GM23338 (cell line): ENCODE results near the gene FAM171A1. TPM values are rescaled to one million over a fixed set of nuclear protein-coding genes. Genes with fewer than 3 reads are reported as not detected.

Source experiments
- ATAC-seq: fragments of 200-7000 bp; cut with Tn5 transposase; 3 replicates; pipeline ENCODE4 v1.9.1; 2020
- DNase-seq: peaks from one replicate; pipeline ENCODE4 v3.0.0-alpha.2; 2015; ENCODE audit warnings: low spot score
- H2AFZ ChIP-seq: fragments of 200-600 bp; sonication (generic); 2 replicates; pipeline ENCODE4 v1.8.0; 2016; ENCODE audit warnings: antibody characterized with exemption, mild to moderate bottlenecking, moderate library complexity
- H3F3A ChIP-seq: fragments of 200-600 bp; sonication (generic); replicated peaks from 2 replicates; pipeline ENCODE4 v1.8.0; 2017; ENCODE audit warnings: antibody characterized with exemption, mixed run types, low read depth
- H3K27ac ChIP-seq: fragments of 200-600 bp; sonication (generic); 2 replicates; pipeline ENCODE4 v1.6.1; 2016; ENCODE audit warnings: low read depth
- H3K27me3 ChIP-seq: fragments of 200-600 bp; sonication (generic); 2 replicates; pipeline ENCODE4 v1.8.0; 2016; ENCODE audit warnings: mild to moderate bottlenecking, mixed run types, moderate library complexity; ENCODE audit not compliant: insufficient read depth
- H3K36me3 ChIP-seq: fragments of 200-600 bp; sonication (generic); 2 replicates; pipeline ENCODE4 v1.8.0; 2016; ENCODE audit warnings: mild to moderate bottlenecking; ENCODE audit not compliant: insufficient read depth
- H3K4me1 ChIP-seq: fragments of 200-600 bp; sonication (generic); 2 replicates; pipeline ENCODE4 v1.8.0; 2016; ENCODE audit warnings: mild to moderate bottlenecking, moderate library complexity; ENCODE audit not compliant: insufficient read depth
- H3K4me2 ChIP-seq: fragments of 200-600 bp; sonication (generic); 2 replicates; pipeline ENCODE4 v1.7.1; 2017; ENCODE audit warnings: mixed run types
- H3K4me3 ChIP-seq: fragments of 200-600 bp; sonication (generic); 2 replicates; pipeline ENCODE4 v1.6.1; 2016; ENCODE audit warnings: mixed run types
- H3K79me2 ChIP-seq: fragments of 200-600 bp; sonication (generic); replicated peaks from 2 replicates; pipeline ENCODE4 v1.8.0; 2017; ENCODE audit warnings: mild to moderate bottlenecking; ENCODE audit not compliant: insufficient read depth
- H3K9me2 ChIP-seq: fragments of 200-600 bp; sonication (generic); 2 replicates; pipeline ENCODE4 v1.8.0; 2017; ENCODE audit not compliant: insufficient read depth
- H4K20me1 ChIP-seq: fragments of 200-600 bp; sonication (generic); replicated peaks from 2 replicates; pipeline ENCODE4 v1.8.0; 2017; ENCODE audit warnings: mild to moderate bottlenecking; ENCODE audit not compliant: insufficient read depth
- H3K27ac Mint-ChIP-seq: 2 replicates; pipeline ENCODE4 v1.8.0; 2020; ENCODE audit warnings: inconsistent platforms, mild to moderate bottlenecking, moderate library complexity, mixed read lengths
- H3K27me3 Mint-ChIP-seq: 3 replicates; pipeline ENCODE4 v1.8.0; 2022; ENCODE audit warnings: low read depth, mild to moderate bottlenecking, moderate library complexity, mixed read lengths, inconsistent platforms; ENCODE audit not compliant: insufficient read depth, poor library complexity
- H3K36me3 Mint-ChIP-seq: 3 replicates; pipeline ENCODE4 v1.8.0; 2021; ENCODE audit warnings: low read depth, mild to moderate bottlenecking, inconsistent platforms, moderate library complexity, mixed read lengths
- H3K4me1 Mint-ChIP-seq: 3 replicates; pipeline ENCODE4 v1.8.0; 2020; ENCODE audit warnings: mild to moderate bottlenecking, inconsistent platforms, mixed read lengths
- H3K4me3 Mint-ChIP-seq: 3 replicates; pipeline ENCODE4 v1.8.0; 2021; ENCODE audit warnings: moderate library complexity, mild to moderate bottlenecking, inconsistent platforms, mixed read lengths
- H3K9me3 Mint-ChIP-seq: 3 replicates; pipeline ENCODE4 v1.8.0; 2020; ENCODE audit warnings: moderate library complexity, mild to moderate bottlenecking, inconsistent platforms, mixed read lengths
- CREB1 ChIP-seq: fragments of 250-450 bp; sonication (Bioruptor Pico); IDR thresholded peaks from 2 replicates; pipeline ENCODE4 v1.5.0; 2020; ENCODE audit warnings: low read depth, mild to moderate bottlenecking, moderate library complexity
- CTCF ChIP-seq, 2 experiments: fragments of 200-600 bp in 1 of 2; sonication (generic) in 1 of 2; conservative IDR thresholded peaks; 2 replicates each; pipeline versions ENCODE4 v1.5.1 to v1.6.1; 2016 to 2017; ENCODE audit warnings: antibody characterized with exemption in 2 of 2, low read depth in 2 of 2, mild to moderate bottlenecking in 2 of 2, moderate library complexity in 1 of 2
- ETS1 ChIP-seq: IDR thresholded peaks from 2 replicates; pipeline ENCODE4 v1.6.1; 2016; ENCODE audit warnings: antibody characterized with exemption
- EZH2phosphoT487 ChIP-seq: fragments of 200-600 bp; sonication (generic); IDR thresholded peaks from one replicate; pipeline ENCODE4 v1.8.1; 2018; ENCODE audit warnings: antibody characterized with exemption; ENCODE audit not compliant: unreplicated experiment
- JUNB ChIP-seq: IDR thresholded peaks from one replicate; pipeline ENCODE4 v1.6.1; 2016; ENCODE audit warnings: antibody characterized with exemption; ENCODE audit not compliant: unreplicated experiment
- NANOG ChIP-seq: IDR thresholded peaks from 2 replicates; pipeline ENCODE4 v1.6.1; 2016; ENCODE audit warnings: antibody characterized with exemption, borderline replicate concordance
- POLR2AphosphoS5 ChIP-seq: IDR thresholded peaks from 2 replicates; pipeline ENCODE4 v1.6.1; 2016; ENCODE audit warnings: antibody characterized with exemption, low read depth
- REST ChIP-seq: IDR thresholded peaks from one replicate; pipeline ENCODE4 v1.6.1; 2018; ENCODE audit warnings: antibody characterized with exemption; ENCODE audit not compliant: unreplicated experiment
- ZNF114 ChIP-seq: fragments of 250-450 bp; sonication (Bioruptor Pico); IDR thresholded peaks from 2 replicates; pipeline ENCODE4 v1.5.0; 2020; ENCODE audit warnings: mild to moderate bottlenecking, moderate library complexity
- ZNF331 ChIP-seq: fragments of 250-450 bp; sonication (Bioruptor Pico); IDR thresholded peaks from 2 replicates; pipeline ENCODE4 v1.5.0; 2020; ENCODE audit warnings: low read depth, mild to moderate bottlenecking, moderate library complexity
- polyA plus RNA-seq: library from polyadenylated mRNA; unstranded; fragments of >200 nt; fragmentation: Nextera tagmentation; extraction: Ambion mirVana; gene quantifications from 2 replicates; pipeline ENCODE4 v1.2.1, GENCODE V29; 2016
- total RNA-seq: library from RNA; depleted of rRNA; stranded (reverse); fragments of >200 nt; shearing (Covaris generic); gene quantifications from 2 replicates; pipeline ENCODE4 v1.2.3, GENCODE V29; 2014

Gene FAM171A1
- total and polyA plus RNA-seq, 2 experiments from 2014 or later, result 11.3 to 32.2 TPM

- DNase-seq (peak; percentile 19), ATAC-seq (peak; percentile 69)
- H4K20me1 ChIP-seq, result peaks cover 3% of the 10 kb centered on the region
These were observed 54.9 kb downstream of the FAM171A1 start for GRCh38 chr10:15316145-15316544.

GRCh38 chr10:15315286-15315685 is 55.8 kb downstream of the FAM171A1 start:
- Histone ChIP-seq H3K4me1 (peaks cover 15% of the 10 kb centered on the region; the same call in 1 of the 2 replicates), H3K27ac (no peak overlapping the region), H3K4me2 (no peak overlapping the region), H3K4me3 (no peak overlapping the region), H3K9me2 (no peaks in the 10 kb centered on the region), H3K27me3 (no peaks in the 10 kb centered on the region), H2AFZ (no peak overlapping the region), H3K36me3 (no peaks in the 10 kb centered on the region), H3F3A (no peaks in the 10 kb centered on the region), H3K79me2 (no peaks in the 10 kb centered on the region; the same call in 1 of the 2 replicates), H4K20me1 (peaks cover 3% of the 10 kb centered on the region; the same call in 1 of the 2 replicates)
- no peak for TF ChIP-seq ZNF331 (CRISPR knock-in tag)
- no peak for TF ChIP-seq JUNB
- no peak for TF ChIP-seq REST
- TF ChIP-seq CREB1 (CRISPR knock-in tag), result no peak
- Mint-ChIP-seq H3K4me3 (no peak overlapping the region), H3K27me3 (peaks cover 6% of the 10 kb centered on the region), H3K36me3 (peaks cover 3% of the 10 kb centered on the region; the same call in 1 of the 3 replicates), H3K9me3 (no peaks in the 10 kb centered on the region), H3K27ac (0 out of 2 replicates have a peak overlapping the region, but pooled peaks have one; percentile 74), H3K4me1 (peaks cover 40% of the 10 kb centered on the region)
- ATAC-seq (no peak), DNase-seq (no peak)

More at GRCh38 chr10:15316145-15316544, 54.9 kb downstream of the FAM171A1 start:
- no peak overlapping the region for H3K27ac ChIP-seq
- H3K4me1 ChIP-seq, result peaks cover 15% of the 10 kb centered on the region; the same call in 1 of the 2 replicates
- TF ChIP-seq ETS1 (no peak), NANOG (no peak), ZNF114 (CRISPR knock-in tag) (no peak), CREB1 (CRISPR knock-in tag) (no peak), EZH2phosphoT487 (no peak), CTCF (conservative IDR thresholded peaks at IDR 0.05; ENCODE audit: low read depth in 2 of 2) (no peak), POLR2AphosphoS5 (no peak), JUNB (no peak)
- no peaks in the 10 kb centered on the region for H3F3A ChIP-seq
- peaks cover 3% of the 10 kb centered on the region; the same call in 1 of the 3 replicates for H3K36me3 Mint-ChIP-seq
- H3K27me3 ChIP-seq, result no peaks in the 10 kb centered on the region
- H3K4me2 ChIP-seq, result no peak overlapping the region
- H3K4me3 ChIP-seq, result no peak overlapping the region
- H3K9me2 ChIP-seq, result no peaks in the 10 kb centered on the region
- peaks cover 37% of the 10 kb centered on the region for H3K4me1 Mint-ChIP-seq
- peak overlapping the region; percentile 74 for H3K27ac Mint-ChIP-seq
- no peak overlapping the region for H3K4me3 Mint-ChIP-seq
- no peak overlapping the region for H2AFZ ChIP-seq
- no peaks in the 10 kb centered on the region for H3K9me3 Mint-ChIP-seq
- H3K36me3 ChIP-seq, result no peaks in the 10 kb centered on the region
- peaks cover 6% of the 10 kb centered on the region for H3K27me3 Mint-ChIP-seq
- no peaks in the 10 kb centered on the region; the same call in 1 of the 2 replicates for H3K79me2 ChIP-seq
